Stomach smooth muscle (tissue), 2 donors: ENCODE results near the gene LMTK2.

ENCODE experiments used
- H3K27ac ChIP-seq: one replicate; pipeline ENCODE4 v1.7.0; 2013; ENCODE audit warnings: mild to moderate bottlenecking, low read length, inconsistent platforms
- H3K27me3 ChIP-seq, 2 donors: one replicate each; pipeline ENCODE4 v1.7.0; 2013; ENCODE audit warnings: low read length in 2 of 2; ENCODE audit not compliant: insufficient read depth in 2 of 2, control insufficient read depth in 1 of 2
- H3K36me3 ChIP-seq, 2 donors: one replicate each; pipeline ENCODE4 v1.7.0; 2013; ENCODE audit warnings: low read length in 2 of 2; ENCODE audit not compliant: control insufficient read depth in 2 of 2, insufficient read depth in 2 of 2
- H3K4me1 ChIP-seq: one replicate; pipeline ENCODE4 v1.7.0; 2013; ENCODE audit warnings: low read length; ENCODE audit not compliant: control insufficient read depth, insufficient read depth
- H3K4me3 ChIP-seq, 2 donors: one replicate each; pipeline ENCODE4 v1.7.0; 2013; ENCODE audit warnings: low read length in 2 of 2
- H3K9ac ChIP-seq, 2 donors: one replicate each; pipeline ENCODE4 v1.7.0; 2013; ENCODE audit warnings: low read length in 2 of 2, mild to moderate bottlenecking in 1 of 2
- H3K9me3 ChIP-seq, 2 donors: one replicate each; pipeline ENCODE4 v1.7.0; 2013; ENCODE audit warnings: low read length in 2 of 2; ENCODE audit not compliant: control insufficient read depth in 2 of 2
- donor health status: healthy.
- donor health status: Pancreatic carcinoma.

Gene LMTK2

GRCh38 chr7:98222533-98223195 is 116.0 kb downstream of the LMTK2 start:
- H3K9ac ChIP-seq: no peak overlapping the region

GRCh38 chr7:98223351-98223897 is 116.8 kb downstream of the LMTK2 start:
- Histone ChIP-seq H3K4me3 (no peak overlapping the region), H3K9ac (no peak overlapping the region), H3K9me3 (no peaks in the 10 kb centered on the region), H3K36me3 (peaks cover 2 to 11% of the 10 kb centered on the region in 2 donors), H3K4me1 (no peaks in the 10 kb centered on the region), H3K27me3 (no peaks in the 10 kb centered on the region), H3K27ac (no peak overlapping the region)

More at GRCh38 chr7:98222533-98223195, 116.0 kb downstream of the LMTK2 start:
- Histone ChIP-seq H3K9me3 (no peaks in the 10 kb centered on the region), H3K4me3 (no peak overlapping the region), H3K36me3 (peaks cover 0 to 11% of the 10 kb centered on the region in 2 donors), H3K4me1 (no peaks in the 10 kb centered on the region), H3K27me3 (no peaks in the 10 kb centered on the region), H3K27ac (no peak overlapping the region)

GRCh38 chr7:98223898-98224700 is 117.4 kb downstream of the LMTK2 start:
- H3K4me1 ChIP-seq: no peaks in the 10 kb centered on the region
- no peaks in the 10 kb centered on the region for H3K27me3 ChIP-seq
- no peak overlapping the region for H3K4me3 ChIP-seq
- H3K27ac ChIP-seq: no peak overlapping the region
- no peaks in the 10 kb centered on the region for H3K9me3 ChIP-seq
- peaks cover 2 to 11% of the 10 kb centered on the region in 2 donors for H3K36me3 ChIP-seq
- no peak overlapping the region for H3K9ac ChIP-seq

- no peaks in the 10 kb centered on the region for H3K4me1 ChIP-seq
- H3K27me3 ChIP-seq: no peaks in the 10 kb centered on the region
- no peak overlapping the region for H3K4me3 ChIP-seq
- H3K9ac ChIP-seq: no peak overlapping the region
- H3K27ac ChIP-seq: no peak overlapping the region
- H3K36me3 ChIP-seq: peaks cover 2 to 11% of the 10 kb centered on the region in 2 donors
- no peaks in the 10 kb centered on the region for H3K9me3 ChIP-seq
These were observed 118.1 kb downstream of the LMTK2 start for GRCh38 chr7:98224701-98225181.

- Histone ChIP-seq H3K36me3 (peaks cover 2 to 15% of the 10 kb centered on the region in 2 donors), H3K27ac (no peak overlapping the region), H3K4me1 (no peaks in the 10 kb centered on the region), H3K9me3 (no peaks in the 10 kb centered on the region), H3K27me3 (no peaks in the 10 kb centered on the region), H3K9ac (no peak overlapping the region), H3K4me3 (no peak overlapping the region)
These were observed 119.4 kb downstream of the LMTK2 start for GRCh38 chr7:98225913-98226614.

- no peak overlapping the region for H3K4me3 ChIP-seq
- no peaks in the 10 kb centered on the region for H3K9me3 ChIP-seq
- H3K9ac ChIP-seq: no peak overlapping the region
- H3K4me1 ChIP-seq: no peaks in the 10 kb centered on the region
- H3K27ac ChIP-seq: no peak overlapping the region
- no peaks in the 10 kb centered on the region for H3K27me3 ChIP-seq
- peaks cover 2 to 13% of the 10 kb centered on the region in 2 donors for H3K36me3 ChIP-seq
These were observed 121.3 kb downstream of the LMTK2 start for GRCh38 chr7:98227939-98228338.

GRCh38 chr7:98228801-98229200 is 122.1 kb downstream of the LMTK2 start:
- Histone ChIP-seq H3K27ac (no peak overlapping the region), H3K4me1 (no peaks in the 10 kb centered on the region), H3K4me3 (no peak overlapping the region), H3K9me3 (no peaks in the 10 kb centered on the region), H3K9ac (no peak overlapping the region), H3K27me3 (no peaks in the 10 kb centered on the region), H3K36me3 (peaks cover 2 to 13% of the 10 kb centered on the region in 2 donors)

GRCh38 chr7:98229441-98229840 is 122.8 kb downstream of the LMTK2 start:
- H3K27ac ChIP-seq: no peak overlapping the region
- peaks cover 2 to 13% of the 10 kb centered on the region in 2 donors for H3K36me3 ChIP-seq
- no peaks in the 10 kb centered on the region for H3K4me1 ChIP-seq
- H3K27me3 ChIP-seq: no peaks in the 10 kb centered on the region
- H3K4me3 ChIP-seq: no peak overlapping the region
- H3K9ac ChIP-seq: no peak overlapping the region
- H3K9me3 ChIP-seq: no peaks in the 10 kb centered on the region

- Histone ChIP-seq H3K4me1 (no peaks in the 10 kb centered on the region), H3K36me3 (peaks cover 2 to 13% of the 10 kb centered on the region in 2 donors), H3K9me3 (no peaks in the 10 kb centered on the region), H3K27me3 (no peaks in the 10 kb centered on the region), H3K4me3 (no peak overlapping the region), H3K27ac (no peak overlapping the region), H3K9ac (no peak overlapping the region)
These were observed 123.5 kb downstream of the LMTK2 start for GRCh38 chr7:98229991-98230745.
